ENCODE results near the gene STKLD1.

STKLD1 gene

GRCh38 chr9:133420392-133420827 lies 44.2 kb downstream of the STKLD1 start:
- H3K9me3 ChIP-seq (ENCODE audit: insufficient read depth, low read length), result no peaks in the 10 kb centered on the region
- TF ChIP-seq ZNF274 (IDR thresholded peaks at IDR 0.05; ENCODE audit: low read depth, low read length) (no peak), SUZ12 (IDR thresholded peaks at IDR 0.05; ENCODE audit: extremely low read depth, insufficient read depth, insufficient read length) (no peak), YY1 (IDR thresholded peaks at IDR 0.05; ENCODE audit: insufficient read depth, insufficient read length) (no peak)
- no peak overlapping the region for H3K9ac ChIP-seq (ENCODE audit: insufficient read length, low read depth)
- peaks cover 21% of the 10 kb centered on the region for H3K36me3 ChIP-seq (ENCODE audit: insufficient read depth, insufficient read length, low read length)
- H3K27me3 ChIP-seq (ENCODE audit: insufficient read depth, insufficient read length), result no peaks in the 10 kb centered on the region
- DNase-seq (ENCODE audit: low read depth, low spot score), result no peak
- H3K4me3 ChIP-seq (ENCODE audit: insufficient read length, low read depth), result no peak overlapping the region
- peaks cover 17% of the 10 kb centered on the region for H3K4me1 ChIP-seq (ENCODE audit: insufficient read depth, insufficient read length)

- H3K27me3 ChIP-seq (ENCODE audit: insufficient read depth, insufficient read length), result no peaks in the 10 kb centered on the region
- H3K9ac ChIP-seq (ENCODE audit: insufficient read length, low read depth), result peak within 1 kb of the TSS; percentile 33
- peaks cover 18% of the 10 kb centered on the region for H3K36me3 ChIP-seq (ENCODE audit: insufficient read depth, insufficient read length, low read length)
- no peaks in the 10 kb centered on the region for H3K9me3 ChIP-seq (ENCODE audit: insufficient read depth, low read length)
- TF ChIP-seq ZNF274 (IDR thresholded peaks at IDR 0.05; ENCODE audit: low read depth, low read length), result no peak
- TF ChIP-seq SUZ12 (IDR thresholded peaks at IDR 0.05; ENCODE audit: extremely low read depth, insufficient read depth, insufficient read length), result no peak
- no peak for TF ChIP-seq YY1 (IDR thresholded peaks at IDR 0.05; ENCODE audit: insufficient read depth, insufficient read length)
- no peak within 1 kb of the TSS for H3K4me3 ChIP-seq (ENCODE audit: insufficient read length, low read depth)
- peaks cover 17% of the 10 kb centered on the region for H3K4me1 ChIP-seq (ENCODE audit: insufficient read depth, insufficient read length)
- no peak for DNase-seq (ENCODE audit: low read depth, low spot score)
These were observed 45.7 kb downstream of the STKLD1 start, which contains the start of gene ADAMTS13 for GRCh38 chr9:133421615-133422542. Gene ADAMTS13 (plus strand): TSS chr9:133422367. CDS start chr9:133422444, 77 bp downstream.

GRCh38 chr9:133423216-133423615 lies 47.0 kb downstream of the STKLD1 start:
- H3K27me3 ChIP-seq (ENCODE audit: insufficient read depth, insufficient read length), result no peaks in the 10 kb centered on the region

GRCh38 chr9:133424187-133424586 lies 48.0 kb downstream of the STKLD1 start:
- no peaks in the 10 kb centered on the region for H3K27me3 ChIP-seq (ENCODE audit: insufficient read depth, insufficient read length)
- H3K36me3 ChIP-seq (ENCODE audit: insufficient read depth, insufficient read length, low read length), result peaks cover 18% of the 10 kb centered on the region
- no peak for TF ChIP-seq ZNF274 (IDR thresholded peaks at IDR 0.05; ENCODE audit: low read depth, low read length)
- TF ChIP-seq YY1 (IDR thresholded peaks at IDR 0.05; ENCODE audit: insufficient read depth, insufficient read length), result no peak
- TF ChIP-seq SUZ12 (IDR thresholded peaks at IDR 0.05; ENCODE audit: extremely low read depth, insufficient read depth, insufficient read length), result no peak

More at GRCh38 chr9:133423216-133423615, 47.0 kb downstream of the STKLD1 start:
- TF ChIP-seq SUZ12 (IDR thresholded peaks at IDR 0.05; ENCODE audit: extremely low read depth, insufficient read depth, insufficient read length) (no peak), ZNF274 (IDR thresholded peaks at IDR 0.05; ENCODE audit: low read depth, low read length) (no peak), YY1 (IDR thresholded peaks at IDR 0.05; ENCODE audit: insufficient read depth, insufficient read length) (no peak)
- Histone ChIP-seq H3K9me3 (ENCODE audit: insufficient read depth, low read length) (no peaks in the 10 kb centered on the region; the same call in 1 of the 2 replicates), H3K4me1 (ENCODE audit: insufficient read depth, insufficient read length) (peaks cover 21% of the 10 kb centered on the region), H3K4me3 (ENCODE audit: insufficient read length, low read depth) (no peak overlapping the region), H3K9ac (ENCODE audit: insufficient read length, low read depth) (no peak overlapping the region), H3K36me3 (ENCODE audit: insufficient read depth, insufficient read length, low read length) (peaks cover 18% of the 10 kb centered on the region)
- DNase-seq (ENCODE audit: low read depth, low spot score), result no peak

GRCh38 chr9:133425049-133425632 lies 49.0 kb downstream of the STKLD1 start:
- no peak for DNase-seq (ENCODE audit: low read depth, low spot score)
- Histone ChIP-seq H3K9ac (ENCODE audit: insufficient read length, low read depth) (no peak overlapping the region), H3K9me3 (ENCODE audit: insufficient read depth, low read length) (no peaks in the 10 kb centered on the region; the same call in 1 of the 2 replicates), H3K27me3 (ENCODE audit: insufficient read depth, insufficient read length) (peaks cover 4% of the 10 kb centered on the region), H3K4me3 (ENCODE audit: insufficient read length, low read depth) (no peak overlapping the region), H3K4me1 (ENCODE audit: insufficient read depth, insufficient read length) (peaks cover 20% of the 10 kb centered on the region), H3K36me3 (ENCODE audit: insufficient read depth, insufficient read length, low read length) (peaks cover 18% of the 10 kb centered on the region)
- TF ChIP-seq SUZ12 (IDR thresholded peaks at IDR 0.05; ENCODE audit: extremely low read depth, insufficient read depth, insufficient read length) (no peak), ZNF274 (IDR thresholded peaks at IDR 0.05; ENCODE audit: low read depth, low read length) (no peak), YY1 (IDR thresholded peaks at IDR 0.05; ENCODE audit: insufficient read depth, insufficient read length) (no peak)

More at GRCh38 chr9:133424187-133424586, 48.0 kb downstream of the STKLD1 start:
- Histone ChIP-seq H3K9ac (ENCODE audit: insufficient read length, low read depth) (no peak overlapping the region), H3K4me1 (ENCODE audit: insufficient read depth, insufficient read length) (peaks cover 21% of the 10 kb centered on the region), H3K9me3 (ENCODE audit: insufficient read depth, low read length) (no peaks in the 10 kb centered on the region; the same call in 1 of the 2 replicates), H3K4me3 (ENCODE audit: insufficient read length, low read depth) (no peak overlapping the region)
- DNase-seq (ENCODE audit: low read depth, low spot score), result no peak

- Histone ChIP-seq H3K4me1 (ENCODE audit: insufficient read depth, insufficient read length) (peaks cover 20% of the 10 kb centered on the region), H3K36me3 (ENCODE audit: insufficient read depth, insufficient read length, low read length) (peaks cover 18% of the 10 kb centered on the region), H3K9ac (ENCODE audit: insufficient read length, low read depth) (no peak overlapping the region), H3K9me3 (ENCODE audit: insufficient read depth, low read length) (no peaks in the 10 kb centered on the region; the same call in 1 of the 2 replicates), H3K4me3 (ENCODE audit: insufficient read length, low read depth) (no peak overlapping the region), H3K27me3 (ENCODE audit: insufficient read depth, insufficient read length) (peaks cover 4% of the 10 kb centered on the region)
- no peak for DNase-seq (ENCODE audit: low read depth, low spot score)
- no peak for TF ChIP-seq YY1 (IDR thresholded peaks at IDR 0.05; ENCODE audit: insufficient read depth, insufficient read length)
- TF ChIP-seq SUZ12 (IDR thresholded peaks at IDR 0.05; ENCODE audit: extremely low read depth, insufficient read depth, insufficient read length), result no peak
- no peak for TF ChIP-seq ZNF274 (IDR thresholded peaks at IDR 0.05; ENCODE audit: low read depth, low read length)
These were observed 49.8 kb downstream of the STKLD1 start for GRCh38 chr9:133426011-133426410.
